ENCODE data around the gene RFX4. TPM values are rescaled to one million over a fixed set of nuclear protein-coding genes. Genes with fewer than 3 reads are reported as not detected.
A peak's percentile ranks its signal among the peaks of the same experiment; 100 is the strongest.

RFX4 gene
- total and polyA plus RNA-seq, 2 of the 13 experiments (the other 11 are each of a cell fraction or from before 2014, with no cell fraction given), result not detected

DNA sequence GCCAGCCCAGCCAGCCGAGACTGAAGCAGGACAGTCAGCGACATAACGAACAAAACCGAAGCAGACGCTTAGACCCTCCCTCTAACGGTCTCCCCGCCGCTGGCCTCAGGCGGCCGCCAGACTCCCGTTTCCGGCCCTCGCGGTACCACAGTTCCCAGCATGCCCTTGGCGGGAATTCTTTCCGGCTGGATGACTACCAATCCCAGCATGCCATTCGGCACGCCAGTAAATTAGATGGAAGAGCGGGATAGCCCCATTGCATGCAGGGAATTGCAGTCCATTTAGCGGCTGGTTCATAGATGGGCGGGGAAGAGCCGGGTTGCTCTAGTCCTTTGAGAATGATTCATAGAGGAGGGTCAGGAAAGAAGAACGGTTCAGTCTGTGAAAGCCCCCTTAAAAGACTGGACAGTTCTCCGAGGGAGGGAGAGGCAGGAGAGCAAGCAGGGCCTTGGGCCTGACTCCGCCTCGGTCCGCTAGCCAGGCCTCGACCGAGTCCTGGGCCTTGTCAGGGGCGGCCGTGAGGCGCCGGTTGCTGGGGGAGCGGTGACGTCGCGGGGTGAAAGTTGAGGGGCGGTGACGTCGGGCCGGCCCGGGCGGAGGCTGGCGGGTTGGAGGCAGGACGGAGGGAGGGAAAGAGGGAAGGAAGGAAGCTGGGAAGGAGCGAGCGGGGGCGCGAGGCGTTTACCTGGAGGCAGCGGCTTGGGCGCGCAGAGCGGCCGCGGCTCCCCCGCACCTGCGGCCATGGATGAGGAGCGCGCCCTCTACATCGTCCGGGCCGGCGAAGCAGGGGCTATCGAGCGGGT, 191.4 kb downstream of the RFX4 start, which contains the start of gene RIC8B (continued):
- TF ChIP-seq ZNF430 (CRISPR knock-in tag; IDR thresholded peaks at IDR 0.05), result peak; percentile 63
- TF ChIP-seq POLR2A (IDR thresholded peaks at IDR 0.05; ENCODE audit: insufficient read depth in 1 of 2, low read depth in 2 of 2, low read length in 2 of 2), result peak; percentile 84 to 88
- TF ChIP-seq ZNF850 (CRISPR knock-in tag; conservative IDR thresholded peaks at IDR 0.05), result no peak
- peak; percentile 70; the same call in 1 of the 2 replicates for TF ChIP-seq SNAI1 (CRISPR knock-in tag; IDR thresholded peaks at IDR 0.05; ENCODE audit: borderline replicate concordance)
- TF ChIP-seq, protein P1, sequence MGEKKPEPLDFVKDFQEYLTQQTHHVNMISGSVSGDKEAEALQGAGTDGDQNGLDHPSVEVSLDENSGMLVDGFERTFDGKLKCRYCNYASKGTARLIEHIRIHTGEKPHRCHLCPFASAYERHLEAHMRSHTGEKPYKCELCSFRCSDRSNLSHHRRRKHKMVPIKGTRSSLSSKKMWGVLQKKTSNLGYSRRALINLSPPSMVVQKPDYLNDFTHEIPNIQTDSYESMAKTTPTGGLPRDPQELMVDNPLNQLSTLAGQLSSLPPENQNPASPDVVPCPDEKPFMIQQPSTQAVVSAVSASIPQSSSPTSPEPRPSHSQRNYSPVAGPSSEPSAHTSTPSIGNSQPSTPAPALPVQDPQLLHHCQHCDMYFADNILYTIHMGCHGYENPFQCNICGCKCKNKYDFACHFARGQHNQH (CRISPR knock-in tag; IDR thresholded peaks at IDR 0.05), result peak; percentile 38; the same call in 1 of the 2 replicates
- no peak for TF ChIP-seq ZNF724P (CRISPR knock-in tag; IDR thresholded peaks at IDR 0.05; ENCODE audit: borderline replicate concordance)
- peak; percentile 74 for TF ChIP-seq PHF20 (CRISPR knock-in tag; IDR thresholded peaks at IDR 0.05)
- TF ChIP-seq, protein P2, sequence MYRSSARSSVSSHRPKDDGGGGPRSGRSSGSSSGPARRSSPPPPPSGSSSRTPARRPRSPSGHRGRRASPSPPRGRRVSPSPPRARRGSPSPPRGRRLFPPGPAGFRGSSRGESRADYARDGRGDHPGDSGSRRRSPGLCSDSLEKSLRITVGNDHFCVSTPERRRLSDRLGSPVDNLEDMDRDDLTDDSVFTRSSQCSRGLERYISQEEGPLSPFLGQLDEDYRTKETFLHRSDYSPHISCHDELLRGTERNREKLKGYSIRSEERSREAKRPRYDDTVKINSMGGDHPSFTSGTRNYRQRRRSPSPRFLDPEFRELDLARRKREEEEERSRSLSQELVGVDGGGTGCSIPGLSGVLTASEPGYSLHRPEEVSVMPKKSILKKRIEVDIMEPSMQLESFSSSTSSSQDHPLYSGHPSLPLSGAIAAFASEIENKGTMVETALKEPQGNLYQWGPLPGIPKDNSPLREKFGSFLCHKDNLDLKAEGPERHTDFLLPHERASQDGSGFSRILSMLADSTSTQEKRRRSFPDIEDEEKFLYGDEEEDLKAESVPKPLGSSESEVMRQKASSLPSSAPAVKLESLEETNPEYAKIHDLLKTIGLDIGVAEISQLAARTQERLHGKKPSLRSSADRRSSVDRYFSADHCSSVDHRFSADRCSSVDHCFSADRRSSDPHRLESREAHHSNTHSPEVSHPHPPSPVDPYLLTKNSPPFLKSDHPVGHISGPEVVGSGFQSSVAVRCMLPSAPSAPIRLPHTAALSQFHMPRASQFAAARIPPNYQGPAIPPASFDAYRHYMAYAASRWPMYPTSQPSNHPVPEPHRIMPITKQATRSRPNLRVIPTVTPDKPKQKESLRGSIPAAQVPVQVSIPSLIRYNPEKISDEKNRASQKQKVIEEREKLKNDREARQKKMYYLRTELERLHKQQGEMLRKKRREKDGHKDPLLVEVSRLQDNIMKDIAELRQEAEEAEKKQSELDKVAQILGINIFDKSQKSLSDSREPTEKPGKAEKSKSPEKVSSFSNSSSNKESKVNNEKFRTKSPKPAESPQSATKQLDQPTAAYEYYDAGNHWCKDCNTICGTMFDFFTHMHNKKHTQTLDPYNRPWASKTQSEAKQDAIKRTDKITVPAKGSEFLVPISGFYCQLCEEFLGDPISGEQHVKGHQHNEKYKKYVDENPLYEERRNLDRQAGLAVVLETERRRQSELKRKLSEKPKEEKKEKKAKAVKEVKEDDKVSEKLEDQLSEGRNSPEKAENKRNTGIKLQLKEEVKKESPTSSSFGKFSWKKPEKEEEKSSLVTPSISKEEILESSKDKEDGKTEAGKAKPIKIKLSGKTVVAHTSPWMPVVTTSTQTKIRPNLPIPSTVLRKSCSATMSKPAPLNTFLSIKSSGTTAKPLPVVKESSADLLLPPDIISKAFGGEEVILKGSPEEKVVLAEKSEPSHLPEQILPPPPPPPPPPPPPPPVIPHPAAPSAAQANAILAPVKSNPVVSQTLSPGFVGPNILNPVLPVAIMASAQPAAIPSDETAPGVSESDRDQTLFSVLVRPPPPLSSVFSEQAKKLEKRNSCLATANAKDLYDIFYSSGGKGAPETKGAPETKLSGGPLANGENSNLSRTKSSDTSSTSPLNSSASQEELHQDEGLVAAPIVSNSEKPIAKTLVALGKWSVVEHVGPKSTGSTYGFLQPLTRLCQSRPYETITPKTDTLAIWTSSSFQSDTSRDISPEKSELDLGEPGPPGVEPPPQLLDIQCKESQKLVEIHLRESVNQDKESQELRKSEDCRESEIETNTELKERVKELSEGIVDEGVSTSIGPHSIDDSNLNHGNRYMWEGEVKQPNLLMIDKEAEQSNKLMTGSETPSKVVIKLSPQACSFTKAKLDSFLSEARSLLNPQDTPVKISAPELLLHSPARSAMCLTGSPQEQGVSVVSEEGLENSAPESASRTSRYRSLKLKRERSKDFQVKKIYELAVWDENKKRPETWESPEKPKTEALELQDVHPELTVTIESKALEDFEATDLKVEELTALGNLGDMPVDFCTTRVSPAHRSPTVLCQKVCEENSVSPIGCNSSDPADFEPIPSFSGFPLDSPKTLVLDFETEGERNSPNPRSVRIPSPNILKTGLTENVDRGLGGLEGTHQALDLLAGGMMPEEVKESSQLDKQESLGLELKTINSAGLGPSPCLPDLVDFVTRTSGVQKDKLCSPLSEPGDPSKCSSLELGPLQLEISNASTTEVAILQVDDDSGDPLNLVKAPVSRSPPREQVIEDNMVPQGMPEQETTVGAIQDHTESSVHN (CRISPR knock-in tag; IDR thresholded peaks at IDR 0.05), result no peak
- TF ChIP-seq, protein P3, sequence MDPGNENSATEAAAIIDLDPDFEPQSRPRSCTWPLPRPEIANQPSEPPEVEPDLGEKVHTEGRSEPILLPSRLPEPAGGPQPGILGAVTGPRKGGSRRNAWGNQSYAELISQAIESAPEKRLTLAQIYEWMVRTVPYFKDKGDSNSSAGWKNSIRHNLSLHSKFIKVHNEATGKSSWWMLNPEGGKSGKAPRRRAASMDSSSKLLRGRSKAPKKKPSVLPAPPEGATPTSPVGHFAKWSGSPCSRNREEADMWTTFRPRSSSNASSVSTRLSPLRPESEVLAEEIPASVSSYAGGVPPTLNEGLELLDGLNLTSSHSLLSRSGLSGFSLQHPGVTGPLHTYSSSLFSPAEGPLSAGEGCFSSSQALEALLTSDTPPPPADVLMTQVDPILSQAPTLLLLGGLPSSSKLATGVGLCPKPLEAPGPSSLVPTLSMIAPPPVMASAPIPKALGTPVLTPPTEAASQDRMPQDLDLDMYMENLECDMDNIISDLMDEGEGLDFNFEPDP (CRISPR knock-in tag; conservative IDR thresholded peaks at IDR 0.05), result no peak
- TF ChIP-seq BRD4 (CRISPR knock-in tag; IDR thresholded peaks at IDR 0.05), result 0 out of 2 replicates have a peak, but pooled peaks have one; percentile 21
- TF ChIP-seq, protein P4, sequence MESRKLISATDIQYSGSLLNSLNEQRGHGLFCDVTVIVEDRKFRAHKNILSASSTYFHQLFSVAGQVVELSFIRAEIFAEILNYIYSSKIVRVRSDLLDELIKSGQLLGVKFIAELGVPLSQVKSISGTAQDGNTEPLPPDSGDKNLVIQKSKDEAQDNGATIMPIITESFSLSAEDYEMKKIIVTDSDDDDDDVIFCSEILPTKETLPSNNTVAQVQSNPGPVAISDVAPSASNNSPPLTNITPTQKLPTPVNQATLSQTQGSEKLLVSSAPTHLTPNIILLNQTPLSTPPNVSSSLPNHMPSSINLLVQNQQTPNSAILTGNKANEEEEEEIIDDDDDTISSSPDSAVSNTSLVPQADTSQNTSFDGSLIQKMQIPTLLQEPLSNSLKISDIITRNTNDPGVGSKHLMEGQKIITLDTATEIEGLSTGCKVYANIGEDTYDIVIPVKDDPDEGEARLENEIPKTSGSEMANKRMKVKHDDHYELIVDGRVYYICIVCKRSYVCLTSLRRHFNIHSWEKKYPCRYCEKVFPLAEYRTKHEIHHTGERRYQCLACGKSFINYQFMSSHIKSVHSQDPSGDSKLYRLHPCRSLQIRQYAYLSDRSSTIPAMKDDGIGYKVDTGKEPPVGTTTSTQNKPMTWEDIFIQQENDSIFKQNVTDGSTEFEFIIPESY (CRISPR knock-in tag; IDR thresholded peaks at IDR 0.05), result no peak
- TF ChIP-seq ZNF451 (CRISPR knock-in tag; IDR thresholded peaks at IDR 0.05), result no peak
- 0 out of 2 replicates have a peak, but pooled peaks have one; percentile 13 for TF ChIP-seq MIER2 (CRISPR knock-in tag; IDR thresholded peaks at IDR 0.05)
- peak; percentile 90 for TF ChIP-seq POLR2G (IDR thresholded peaks at IDR 0.05; ENCODE audit: low read depth, low read length)
- peak; percentile 52 for TF ChIP-seq ZNF589 (CRISPR knock-in tag; conservative IDR thresholded peaks at IDR 0.05)
- peak in 1 of 2 experiments; percentile 89; a peak in 2 of 4 replicates for TF ChIP-seq KLF16 (CRISPR knock-in tag; IDR thresholded peaks at IDR 0.05)
- TF ChIP-seq ZBTB21 (CRISPR knock-in tag; IDR thresholded peaks at IDR 0.05), result peak; percentile 81
